HepG2 (cell line): ENCODE measurements around the gene EDNRB. TPM values are rescaled to one million over a fixed set of nuclear protein-coding genes. Genes with fewer than 3 reads are reported as not detected.

Source experiments
- ATAC-seq: fragments of 200-7000 bp; cut with Tn5 transposase; 3 replicates; pipeline ENCODE4 v1.9.1; 2020; ENCODE audit warnings: mild to moderate bottlenecking, moderate library complexity
- BruUV-seq: library from RNA; stranded (reverse); fragments of 400-500 nt; replicated peaks from 2 replicates; lab custom pipeline; 2021; lab: Mats Ljungman, UMichigan
- CTCF ChIA-PET: fragments of 300-600 bp; formaldehyde crosslinking; extraction: SDS; loops from one replicate; lab custom pipeline; 2021; ENCODE audit warnings: low total read pairs, inconsistent platforms, low intra/inter-chr PET ratio; lab: Yijun Ruan, JAX
- POLR2A ChIA-PET: fragments of 350-600 bp; sonication (Branson Sonifier 250); formaldehyde crosslinking; loops from one replicate; lab custom pipeline; 2020; ENCODE audit warnings: antibody characterized with exemption, inconsistent platforms; lab: Yijun Ruan, JAX
- DNase-seq: peaks from one replicate; pipeline ENCODE4 v3.0.0-alpha.2; 2015; ENCODE audit warnings: low spot score
- FAIRE-seq: peaks from 3 replicates; lab custom pipeline; 2011; peaks lifted over from hg19 to GRCh38; lab: Jason Lieb, UNC
- H2AFZ ChIP-seq: one replicate; pipeline ENCODE4 v1.6.1; 2011; ENCODE audit warnings: low read length, inconsistent platforms
- H3K27ac ChIP-seq: fragments of 300-600 bp; 3 replicates; pipeline ENCODE4 v1.8.0; 2011; ENCODE audit warnings: mixed run types, mild to moderate bottlenecking, mixed read lengths, low read length, inconsistent platforms; ENCODE audit not compliant: insufficient read depth; ENCODE audit errors: extremely low read length
- H3K27me3 ChIP-seq, 2 experiments: fragments of 200-600 bp in 1 of 2; 2 replicates in 1 of 2; 3 replicates in 1 of 2; pipeline versions ENCODE4 v1.6.0 to v1.8.0; 2011; ENCODE audit warnings: low read length in 2 of 2, mild to moderate bottlenecking in 2 of 2, moderate library complexity in 2 of 2, inconsistent platforms in 1 of 2; ENCODE audit not compliant: insufficient read depth in 2 of 2, control insufficient read depth in 1 of 2
- H3K36me3 ChIP-seq, 2 experiments: fragments of 200-600 bp in 1 of 2; replicated peaks in 1 of 2; 2 replicates in 1 of 2; 3 replicates in 1 of 2; pipeline versions ENCODE4 v1.5.1 to v1.8.0; 2011; ENCODE audit warnings: low read length in 2 of 2, inconsistent platforms in 1 of 2; ENCODE audit not compliant: insufficient read depth in 2 of 2, control insufficient read depth in 1 of 2
- H3K4me1 ChIP-seq: 2 replicates; pipeline ENCODE4 v1.5.1; 2012; ENCODE audit warnings: low read length, inconsistent platforms; ENCODE audit not compliant: insufficient read depth
- H3K4me2 ChIP-seq: 2 replicates; pipeline ENCODE4 v1.6.0; 2011; ENCODE audit warnings: low read depth, low read length, inconsistent platforms
- H3K4me3 ChIP-seq, 3 experiments: fragments of 200-600 bp in 1 of 3; sonication (generic), shearing (Covaris generic) in 1 of 3; replicated peaks in 1 of 3; 2 replicates each; pipeline ENCODE4 v1.5.1; 2011 to 2016; ENCODE audit warnings: low read length in 3 of 3, inconsistent platforms in 2 of 3, low read depth in 2 of 3, mild to moderate bottlenecking in 2 of 3, control low read depth in 1 of 3, mixed read lengths in 1 of 3; ENCODE audit not compliant: insufficient read depth in 1 of 3
- H3K79me2 ChIP-seq: one replicate; pipeline ENCODE4 v1.6.1; 2011; ENCODE audit warnings: low read length, inconsistent platforms; ENCODE audit not compliant: insufficient read depth
- H3K9ac ChIP-seq: 2 replicates; pipeline ENCODE4 v1.6.0; 2011; ENCODE audit warnings: mild to moderate bottlenecking, low read depth, low read length, inconsistent platforms; ENCODE audit not compliant: insufficient read depth
- H3K9me3 ChIP-seq: 2 replicates; pipeline ENCODE4 v1.5.1; 2012; ENCODE audit warnings: mild to moderate bottlenecking, low read length
- H4K20me1 ChIP-seq: 2 replicates; pipeline ENCODE4 v1.6.0; 2011; ENCODE audit warnings: inconsistent platforms, mild to moderate bottlenecking, low read length, moderate library complexity; ENCODE audit not compliant: insufficient read depth
- BHLHE40 ChIP-seq: IDR thresholded peaks from 2 replicates; pipeline ENCODE4 v1.6.1; 2011; ENCODE audit warnings: low read length, improper control_type of control experiment
- DNMT3B ChIP-seq: conservative IDR thresholded peaks from 2 replicates; pipeline ENCODE4 v1.6.1; 2016; ENCODE audit warnings: missing biosample characterization, control low read depth
- HNF4A ChIP-seq: sonication (generic); formaldehyde crosslinking; IDR thresholded peaks from 2 replicates; pipeline ENCODE4 v1.4.0; 2020; ENCODE audit warnings: missing genetic modification reagents
- KLF15 ChIP-seq: sonication (generic); formaldehyde crosslinking; IDR thresholded peaks from 2 replicates; pipeline ENCODE4 v1.8.1; 2023; ENCODE audit warnings: borderline replicate concordance, mild to moderate bottlenecking, inconsistent platforms, missing genetic modification reagents, mixed read lengths
- MIER3 ChIP-seq: IDR thresholded peaks from 2 replicates; pipeline ENCODE4 v1.6.1; 2016; ENCODE audit warnings: missing compliant biosample characterization, borderline replicate concordance
- NR1H2 ChIP-seq: sonication (generic); formaldehyde crosslinking; IDR thresholded peaks from 2 replicates; pipeline ENCODE4 v1.8.1; 2022; ENCODE audit warnings: low read depth, missing genetic modification reagents, borderline replicate concordance
- PAWR ChIP-seq: sonication (generic); formaldehyde crosslinking; IDR thresholded peaks from 2 replicates; pipeline ENCODE4 v1.4.0; 2020; ENCODE audit warnings: missing genetic modification reagents, mild to moderate bottlenecking, borderline replicate concordance
- PBX3 ChIP-seq: sonication (generic); formaldehyde crosslinking; IDR thresholded peaks from 2 replicates; pipeline ENCODE4 v1.8.1; 2023; ENCODE audit warnings: missing genetic modification reagents, inconsistent platforms, borderline replicate concordance
- POLR2G ChIP-seq: fragments of 200-400 bp; formaldehyde crosslinking; IDR thresholded peaks from 2 replicates; pipeline ENCODE4 v1.6.1; 2018; ENCODE audit warnings: mild to moderate bottlenecking, low read depth, low read length, moderate library complexity
- RCOR2 ChIP-seq: IDR thresholded peaks from 2 replicates; pipeline ENCODE4 v1.6.1; 2016; ENCODE audit warnings: missing biosample characterization, missing genetic modification reagents
- SNRNP70 ChIP-seq: fragments of 200-400 bp; formaldehyde crosslinking; IDR thresholded peaks from 2 replicates; pipeline ENCODE4 v1.6.1; 2017; ENCODE audit warnings: mild to moderate bottlenecking, low read depth, low read length, moderate library complexity
- TGIF2 ChIP-seq: IDR thresholded peaks from 2 replicates; pipeline ENCODE4 v1.6.1; 2016; ENCODE audit warnings: control low read depth, missing compliant biosample characterization
- ZHX2 ChIP-seq, 2 experiments: sonication (generic) in 1 of 2; formaldehyde crosslinking in 1 of 2; IDR thresholded peaks; 2 replicates each; pipeline versions ENCODE4 v1.6.1 to v1.9.0; 2014 to 2022; ENCODE audit warnings: antibody characterized with exemption in 1 of 2, borderline replicate concordance in 1 of 2, inconsistent platforms in 1 of 2, low read depth in 1 of 2, missing genetic modification reagents in 1 of 2
- ZNF503 ChIP-seq: sonication (generic); formaldehyde crosslinking; IDR thresholded peaks from 2 replicates; pipeline ENCODE4 v1.4.0; 2020; ENCODE audit warnings: missing genetic modification reagents
- ZNF839 ChIP-seq: sonication (generic); formaldehyde crosslinking; IDR thresholded peaks from 2 replicates; pipeline ENCODE4 v1.4.0; 2020; ENCODE audit warnings: missing genetic modification reagents, mild to moderate bottlenecking, borderline replicate concordance
- WGBS: methylation state at CpG from one replicate; pipeline ENCODE4 v1.1.6; 2017; ENCODE audit warnings: low lambda C conversion rate; 5-methylcytosine and 5-hydroxymethylcytosine counted together
- in situ Hi-C: cut with HindIII; loops from 2 replicates; pipeline ENCODE4 v1.10.0; 2017; ENCODE audit warnings: low pct_unique_long_range_greater_than_20kb; ENCODE audit not compliant: extremely low pct_ligation_motif_present
- intact Hi-C: fragments of 100-400 bp; cut with micrococcal nuclease; formaldehyde crosslinking; loops from one replicate; pipeline ENCODE4 v1.10.0; 2022; ENCODE audit not compliant: unreplicated experiment
- polyA plus RNA-seq, 8 experiments: library from polyadenylated mRNA; depleted of rRNA in 3 of 8; stranded (reverse) in 7 of 8; unstranded in 1 of 8; fragments of >200 nt; fragmentation: Illumina TruSeq in 4 of 8; extraction: Trizol in 4 of 8; gene quantifications; 2 replicates each; pipeline versions ENCODE4 v1.2.1 to v1.2.3, GENCODE V29; 2011 to 2016; ENCODE audit warnings: low read depth in 4 of 8, missing spikeins in 1 of 8, mixed read lengths in 1 of 8; ENCODE audit not compliant: insufficient read depth in 1 of 8
- total RNA-seq, 5 experiments: library from RNA; depleted of rRNA; stranded (reverse); fragments of >200 nt; fragmentation: Illumina TruSeq; extraction: Trizol; gene quantifications; 2 replicates each; pipeline ENCODE4 v1.2.3, GENCODE V29; 2016; ENCODE audit warnings: low read depth in 1 of 5

The EDNRB gene
- total and polyA plus RNA-seq, 2 of the 13 experiments (the other 11 are each of a cell fraction or from before 2014, with no cell fraction given) = not detected

- H4K20me1 ChIP-seq = no peaks in the 10 kb centered on the region
- no peak overlapping the region for H3K4me2 ChIP-seq
- no peaks in the 10 kb centered on the region for H3K79me2 ChIP-seq
- peaks cover 41% of the 10 kb centered on the region for H3K9me3 ChIP-seq
- ATAC-seq (no peak), FAIRE-seq (no peak), DNase-seq (no peak)
- H3K27me3 ChIP-seq = no peaks in the 10 kb centered on the region
- in situ Hi-C loops = no loop called here
- CTCF ChIA-PET = no interaction called here
- 5% methylated on average over 4 of the region's 4 CpGs for WGBS
- H3K4me1 ChIP-seq = no peaks in the 10 kb centered on the region
- H3K9ac ChIP-seq = no peak overlapping the region
- no TSS peak for BruUV-seq
- no peak overlapping the region for H3K4me3 ChIP-seq
- H3K36me3 ChIP-seq = no peaks in the 10 kb centered on the region
- no peak overlapping the region for H3K27ac ChIP-seq
- no peak overlapping the region for H2AFZ ChIP-seq
- no peak for TF ChIP-seq RCOR2 (CRISPR knock-in tag)
- TF ChIP-seq ZHX2 (IDR thresholded peaks at IDR 0.05; ENCODE audit: low read depth) = no peak
- no peak for TF ChIP-seq ZHX2 (CRISPR knock-in tag; IDR thresholded peaks at IDR 0.05; ENCODE audit: borderline replicate concordance)
- TF ChIP-seq NR1H2 (CRISPR knock-in tag) = no peak
- TF ChIP-seq PAWR (CRISPR knock-in tag) = no peak
- no peak for TF ChIP-seq DNMT3B (CRISPR knock-in tag)
- no peak for TF ChIP-seq PBX3 (CRISPR knock-in tag)
- TF ChIP-seq BHLHE40 = no peak
- TF ChIP-seq HNF4A (CRISPR knock-in tag) = no peak
- TF ChIP-seq POLR2G = no peak
- no peak for TF ChIP-seq KLF15
- TF ChIP-seq TGIF2 = no peak
- TF ChIP-seq MIER3 (CRISPR knock-in tag) = no peak
- no peak for TF ChIP-seq ZNF503 (CRISPR knock-in tag)
- TF ChIP-seq ZNF839 (CRISPR knock-in tag) = no peak
- no peak for TF ChIP-seq SNRNP70
- TF ChIP-seq, all 625 proteins: peak for 0
- intact Hi-C loops = no loop called here
- POLR2A ChIA-PET = no interaction called here
Observed at GRCh38 chr13:77904031-77904430, 14.6 kb downstream of the EDNRB start.
